Measurements from ENCODE around the gene KYAT1.
A peak's percentile ranks its signal among the peaks of the same experiment; 100 is the strongest.

KYAT1 gene

DNA sequence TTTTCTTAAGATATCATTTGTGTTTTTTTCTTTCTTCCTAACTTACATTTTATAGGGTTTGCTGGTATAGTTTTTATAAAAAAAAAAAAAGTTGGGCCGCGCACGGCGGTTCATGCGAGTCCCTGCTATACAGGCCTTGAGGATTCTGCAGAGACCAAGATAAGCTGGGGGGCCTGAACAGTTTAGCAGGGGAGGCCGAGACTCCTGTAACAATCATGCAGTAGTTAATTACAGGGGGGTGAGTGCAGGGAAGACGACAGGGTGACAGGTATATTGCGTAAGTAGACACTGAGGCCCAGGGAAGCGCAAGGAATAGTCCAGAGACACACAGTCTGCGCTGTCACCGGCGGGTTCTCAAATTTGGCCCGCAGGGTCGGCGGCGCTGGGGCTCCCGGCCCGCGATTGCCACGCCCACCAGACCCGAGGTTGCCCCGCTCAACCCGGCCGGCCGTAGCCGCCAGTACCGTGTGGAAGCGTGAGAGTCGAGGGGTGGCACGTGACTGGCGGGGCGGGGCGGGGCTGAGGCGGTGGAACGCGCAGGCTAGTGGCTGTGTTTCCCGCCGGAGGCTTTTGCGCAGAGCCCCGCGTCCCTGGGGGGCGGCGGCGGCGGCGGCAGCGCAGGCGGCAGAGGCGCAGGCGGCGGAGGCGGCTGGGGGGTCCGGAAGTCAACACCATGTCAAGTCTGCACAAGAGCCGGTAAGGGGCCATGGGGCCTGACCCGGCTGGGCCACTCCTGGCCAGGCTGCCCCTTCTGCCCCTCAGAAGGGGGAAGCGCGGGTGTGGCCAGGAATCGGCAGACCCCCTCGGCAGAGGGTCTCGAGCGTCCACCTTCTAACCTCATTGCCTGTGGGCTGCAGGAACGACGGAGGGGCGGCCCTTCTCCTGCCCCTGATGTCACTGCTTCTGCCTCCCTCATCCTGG is 94.8 kb downstream of the KYAT1 start, which contains the start of gene TBC1D13:
TSS of gene TBC1D13 (plus strand) at position 573 of the 921 bp plus-strand sequence. CDS start at position 674, 101 bp downstream.
- FAIRE-seq (peak; percentile 16), DNase-seq (ENCODE audit: insufficient read length, low spot score) (peak; percentile 83)

DNA sequence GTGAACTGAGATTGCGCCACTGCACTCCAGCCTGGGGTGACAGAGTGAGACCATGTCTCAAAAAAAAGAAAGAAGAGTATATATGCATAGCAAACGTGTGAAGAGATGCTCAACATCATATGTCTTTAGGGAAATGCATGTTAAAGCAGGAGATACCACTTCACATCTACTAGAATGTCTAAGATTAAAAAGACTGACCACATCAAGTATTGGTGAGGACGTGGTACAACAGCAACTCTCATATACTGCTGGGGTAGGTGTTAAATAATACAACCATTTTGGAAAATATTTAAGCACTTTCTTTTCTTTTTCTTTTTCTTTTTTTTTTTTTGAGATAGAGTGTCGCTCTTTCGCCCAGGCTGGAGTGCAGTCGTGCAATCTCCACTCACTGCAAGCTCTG is 96.3 kb downstream of the KYAT1 start:
- DNase-seq (ENCODE audit: insufficient read length, low spot score) (no peak), FAIRE-seq (no peak)
